Right renal cortex interstitium (tissue), 3 donors: ENCODE measurements around the gene RXYLT1. TPM values are rescaled to one million over a fixed set of nuclear protein-coding genes. Genes with fewer than 3 reads are reported as not detected.
A peak's percentile ranks its signal among the peaks of the same experiment; 100 is the strongest.
"Not testable (repeated sequence)": the region's sequence is repeated elsewhere in the genome, so short reads cannot be mapped to it uniquely, and the experiment has no call there.

Source experiments
- DNase-seq, 3 donors: peaks; one replicate each; pipeline ENCODE4 v3.0.0-alpha.2; 2013; ENCODE audit warnings: low read depth in 3 of 3, low spot score in 2 of 3
- polyA plus RNA-seq, 3 donors: library from polyadenylated mRNA; unstranded; fragments of 120-200 nt; gene quantifications; one replicate each; pipeline ENCODE4 v1.2.1, GENCODE V29; 2013; ENCODE audit not compliant: insufficient read length in 3 of 3

RXYLT1 gene
- polyA plus RNA-seq, 3 donors = 30.5 to 33.3 (median 33.1) TPM

GRCh38 chr12:63842750-63843149 is 63.0 kb downstream of the RXYLT1 start:
- not testable (repeated sequence) for DNase-seq

DNA sequence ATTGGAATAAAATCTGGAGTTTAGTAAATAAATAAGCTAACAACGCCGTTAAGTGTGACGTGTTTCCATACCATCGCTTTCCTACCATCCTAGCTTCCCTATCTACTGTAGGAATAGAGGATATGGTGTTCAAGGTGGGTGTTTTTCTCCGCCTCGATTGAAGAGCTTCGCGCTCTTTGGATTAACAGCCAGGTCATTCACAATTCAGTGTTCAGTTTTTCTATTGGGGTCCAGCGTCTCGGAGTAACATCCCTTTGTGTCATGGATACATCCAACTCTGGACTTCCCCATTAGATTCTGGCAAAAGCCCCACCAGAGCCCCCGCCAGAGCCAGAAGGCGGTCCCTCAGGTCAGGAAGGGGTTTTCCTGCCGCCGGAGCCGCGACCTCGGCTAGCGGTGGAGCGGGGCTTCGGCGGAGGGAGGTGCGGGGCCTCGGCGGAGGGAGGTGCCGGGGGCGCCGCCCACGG is 63.6 kb downstream of the RXYLT1 start:
- DNase-seq = no peak

- DNase-seq = peak in 2 of 3 donors; percentile 86 to 91
Measured at GRCh38 chr12:63843721-63844390, 64.1 kb downstream of the RXYLT1 start.

GRCh38 chr12:63844391-63845341 is 65.0 kb downstream of the RXYLT1 start, which contains the start of gene SRGAP1:
TSS of gene SRGAP1 (plus strand) at chr12:63844700. CDS start at chr12:63844817, 117 bp downstream.
- DNase-seq = peak in 1 of 3 donors; percentile 68

DNA sequence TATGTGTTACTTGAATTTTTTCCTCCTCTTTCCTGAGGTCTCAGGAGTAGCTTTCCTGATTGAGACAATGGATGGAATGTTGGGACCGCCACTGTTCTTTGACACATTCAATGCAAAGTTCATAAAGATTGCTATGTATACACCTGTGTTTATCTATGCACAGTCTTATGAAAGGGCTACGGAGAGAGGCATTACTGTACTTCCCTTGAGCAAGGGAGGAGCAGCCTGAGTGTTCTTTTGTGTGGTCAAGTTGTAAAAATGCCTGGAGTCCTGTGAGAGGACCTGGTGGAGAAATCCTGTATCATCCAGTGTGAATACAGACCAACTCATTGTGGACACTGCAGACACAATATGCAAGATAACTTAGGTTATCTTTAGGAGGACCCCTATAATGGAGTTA is 66.0 kb downstream of the RXYLT1 start:
- DNase-seq = no peak

DNA sequence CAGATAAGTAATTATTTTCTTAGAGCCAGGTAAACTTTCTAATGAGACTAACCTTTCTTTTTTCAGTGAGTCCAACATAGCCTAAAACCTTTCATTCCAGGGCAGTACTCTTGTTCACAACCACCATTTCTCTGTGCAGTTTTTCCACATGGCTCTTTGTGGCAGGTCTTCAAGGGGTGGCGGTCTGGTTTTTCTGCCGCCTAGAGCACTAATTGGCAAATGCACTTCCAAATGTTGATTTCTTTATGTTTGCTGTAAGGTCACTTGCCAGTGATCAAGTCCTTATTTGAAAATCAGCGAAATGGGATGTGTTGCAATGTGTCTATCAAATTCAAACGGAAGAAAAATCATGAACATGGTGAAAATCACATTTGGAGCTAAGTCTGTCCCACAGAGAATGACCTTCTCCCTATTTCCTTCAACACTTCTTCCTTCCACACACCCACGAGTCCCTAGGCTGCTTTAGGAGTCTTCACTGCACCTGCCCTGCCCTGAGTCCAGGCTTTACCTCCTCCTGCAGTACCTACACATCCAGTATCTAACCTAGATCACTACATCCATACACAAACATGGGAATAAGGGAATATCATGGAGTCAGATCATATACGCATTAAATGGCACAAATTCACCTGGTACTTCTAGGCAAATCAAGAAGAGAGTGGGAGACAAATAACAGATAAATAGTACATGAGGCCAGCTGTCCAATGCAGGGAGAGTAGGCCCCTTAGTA is 66.7 kb downstream of the RXYLT1 start:
- DNase-seq = no peak

DNA sequence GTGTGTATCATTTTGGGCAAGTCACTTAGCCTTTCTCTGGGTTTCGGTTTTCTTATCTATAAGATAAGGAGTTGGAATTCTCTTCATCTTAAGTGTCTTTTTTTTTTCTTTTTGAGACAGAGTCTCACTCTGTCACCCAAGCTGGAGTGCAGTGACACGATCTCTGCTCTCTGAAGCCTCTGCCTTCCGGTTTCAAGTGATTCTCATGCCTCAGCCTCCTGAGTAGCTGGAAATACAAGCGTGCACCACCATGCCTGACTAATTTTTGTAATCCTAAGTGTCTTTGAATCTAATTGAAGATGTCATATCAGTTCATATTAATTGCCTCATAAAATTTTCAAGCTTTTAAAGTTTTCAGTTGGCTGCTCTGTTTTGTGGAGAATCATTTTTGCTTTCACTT is 68.7 kb downstream of the RXYLT1 start:
- no peak for DNase-seq

GRCh38 chr12:63849106-63849620 is 69.5 kb downstream of the RXYLT1 start:
- no peak for DNase-seq

DNA sequence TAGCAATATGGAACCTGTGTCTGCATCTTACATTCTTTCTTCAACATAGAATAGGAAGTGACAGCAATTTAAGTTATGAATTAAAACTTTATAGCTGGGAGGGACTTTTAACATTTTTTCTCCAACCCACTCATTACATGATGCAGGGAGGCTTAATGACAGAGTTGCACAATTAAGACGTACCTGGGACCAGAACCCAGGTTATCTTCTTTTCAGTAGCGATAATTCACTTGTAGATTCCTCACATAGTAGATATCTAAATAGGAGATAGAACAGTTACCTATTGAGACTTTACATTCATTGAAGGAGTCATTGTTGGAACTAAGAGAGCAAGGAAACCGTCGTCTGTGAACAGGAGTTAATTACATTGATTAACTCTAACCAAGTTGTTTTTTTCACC is 69.9 kb downstream of the RXYLT1 start:
- DNase-seq = no peak

GRCh38 chr12:63853978-63854377 is 74.3 kb downstream of the RXYLT1 start:
- DNase-seq = no peak

DNA sequence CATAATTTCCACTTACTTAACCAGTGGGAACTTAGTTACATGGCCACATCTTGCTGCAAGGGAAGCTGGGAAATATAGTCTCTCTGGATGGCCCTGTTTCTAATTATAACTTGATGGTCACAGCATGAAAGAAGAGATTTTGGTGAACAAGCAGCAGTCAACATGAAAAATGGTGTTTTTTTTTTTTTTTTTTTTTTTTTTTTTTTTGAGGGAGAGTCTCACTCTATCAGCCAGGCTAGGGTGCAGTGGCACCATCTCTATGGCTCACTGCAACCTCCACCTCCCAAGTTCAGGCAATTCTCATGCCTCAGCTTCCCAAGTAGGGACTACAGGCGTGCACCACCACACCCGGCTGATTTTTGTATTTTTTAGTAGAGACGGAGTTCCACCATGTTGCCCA is 75.6 kb downstream of the RXYLT1 start:
- no peak for DNase-seq

DNA sequence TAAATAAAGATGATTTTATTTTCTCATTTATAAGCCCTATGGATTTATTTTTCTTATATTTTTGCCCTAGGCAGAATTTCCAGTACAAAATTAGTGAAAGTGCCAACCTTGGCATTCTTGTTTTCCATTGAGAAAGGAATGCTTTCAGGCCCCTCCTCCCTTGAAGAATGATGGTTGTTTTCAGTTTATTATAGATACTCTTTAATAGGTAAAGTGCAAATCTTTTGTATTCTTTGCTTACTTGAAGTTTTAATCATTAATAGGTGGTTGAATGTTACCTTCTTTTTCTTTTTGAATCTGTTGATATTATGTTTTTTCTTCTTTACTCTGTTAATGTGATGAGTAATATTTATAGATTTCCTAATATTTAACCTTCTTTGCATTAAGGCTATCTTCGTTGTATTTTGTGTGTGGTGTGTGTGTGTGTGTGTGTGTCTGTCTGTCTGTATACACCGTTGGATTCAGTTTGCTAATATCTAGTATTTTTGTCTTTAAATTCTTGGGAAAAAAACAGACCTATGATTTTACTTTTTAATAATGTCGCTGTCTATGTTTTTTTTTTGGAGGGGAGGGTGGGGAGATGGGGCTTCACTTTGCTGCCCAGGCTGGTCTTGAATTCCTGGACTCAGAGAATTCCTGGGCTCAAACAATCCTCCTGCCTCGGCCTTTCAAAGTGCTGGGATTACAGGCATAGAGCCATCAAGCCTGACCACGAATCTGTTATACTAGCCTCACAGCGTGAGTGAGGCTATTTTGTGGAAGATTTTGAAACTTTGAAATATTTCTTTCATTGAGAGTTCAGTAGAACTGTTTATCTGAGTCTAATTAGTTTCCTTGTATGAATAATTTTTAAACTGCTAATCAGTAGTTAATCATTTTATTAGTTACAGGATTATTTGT is 78.3 kb downstream of the RXYLT1 start:
- no peak for DNase-seq

Other genes with a start within 250 kb of the RXYLT1 start
- 10 to 100 TPM; 30.3 to 39.0 (median 31.4) TPM for gene DPY19L2, start 111.4 kb upstream of the RXYLT1 start, polyA plus RNA-seq
- 10 to 100 TPM; 21.7 to 24.0 (median 21.9) TPM for gene SRGAP1, start 64.8 kb downstream of the RXYLT1 start, polyA plus RNA-seq